Measurements from ENCODE around the gene DZIP3.

The DZIP3 gene

DNA sequence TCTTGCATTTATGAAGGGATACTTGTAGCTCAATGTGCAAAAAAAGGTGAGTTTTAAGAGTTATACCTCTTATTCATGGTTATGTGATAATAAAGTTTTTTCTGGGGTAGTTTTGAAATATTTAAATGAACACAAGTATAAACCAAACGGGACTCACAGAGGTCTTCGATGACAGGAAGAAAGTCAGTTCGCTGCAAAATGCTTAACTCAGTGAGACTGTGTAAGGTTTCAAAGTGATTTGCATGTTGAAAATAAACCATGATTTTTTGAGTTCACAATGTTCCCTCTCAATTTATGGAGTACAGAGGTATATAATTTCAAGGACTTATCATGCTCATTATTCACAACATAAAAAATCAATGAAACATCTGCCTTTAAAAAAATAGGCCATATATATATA is 42.8 kb upstream of the DZIP3 start:
- TF ChIP-seq, protein P1, sequence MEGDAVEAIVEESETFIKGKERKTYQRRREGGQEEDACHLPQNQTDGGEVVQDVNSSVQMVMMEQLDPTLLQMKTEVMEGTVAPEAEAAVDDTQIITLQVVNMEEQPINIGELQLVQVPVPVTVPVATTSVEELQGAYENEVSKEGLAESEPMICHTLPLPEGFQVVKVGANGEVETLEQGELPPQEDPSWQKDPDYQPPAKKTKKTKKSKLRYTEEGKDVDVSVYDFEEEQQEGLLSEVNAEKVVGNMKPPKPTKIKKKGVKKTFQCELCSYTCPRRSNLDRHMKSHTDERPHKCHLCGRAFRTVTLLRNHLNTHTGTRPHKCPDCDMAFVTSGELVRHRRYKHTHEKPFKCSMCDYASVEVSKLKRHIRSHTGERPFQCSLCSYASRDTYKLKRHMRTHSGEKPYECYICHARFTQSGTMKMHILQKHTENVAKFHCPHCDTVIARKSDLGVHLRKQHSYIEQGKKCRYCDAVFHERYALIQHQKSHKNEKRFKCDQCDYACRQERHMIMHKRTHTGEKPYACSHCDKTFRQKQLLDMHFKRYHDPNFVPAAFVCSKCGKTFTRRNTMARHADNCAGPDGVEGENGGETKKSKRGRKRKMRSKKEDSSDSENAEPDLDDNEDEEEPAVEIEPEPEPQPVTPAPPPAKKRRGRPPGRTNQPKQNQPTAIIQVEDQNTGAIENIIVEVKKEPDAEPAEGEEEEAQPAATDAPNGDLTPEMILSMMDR (IDR thresholded peaks at IDR 0.05; ENCODE audit: insufficient read depth, low read length, poor library complexity, severe bottlenecking), result no peak
- no peak overlapping the region for H3K27ac ChIP-seq (ENCODE audit: low read depth, low read length)
- H3K36me3 ChIP-seq (ENCODE audit: low read length), result peaks cover 73% of the 10 kb centered on the region

DNA sequence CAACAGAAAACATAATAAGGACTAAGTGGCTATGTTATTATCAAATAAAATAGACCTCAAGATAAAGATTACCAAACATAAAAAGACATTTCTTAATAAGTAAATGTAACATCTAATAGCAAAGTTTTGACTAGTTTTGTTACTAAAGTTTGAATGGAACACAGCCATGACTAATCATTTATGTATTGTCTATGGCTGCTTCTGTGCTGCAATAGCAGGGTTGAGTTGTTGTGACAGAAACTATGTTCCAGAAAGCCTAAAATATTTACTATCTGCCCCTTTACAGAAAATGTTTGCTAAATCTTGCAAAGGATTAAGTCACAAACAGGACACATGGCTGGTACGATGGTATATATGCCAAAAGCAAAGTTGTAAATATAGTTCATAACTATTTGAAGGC is 41.2 kb upstream of the DZIP3 start:
- Histone ChIP-seq H3K9me2 (replicated peaks; ENCODE audit: insufficient read depth, low read length) (no peaks in the 10 kb centered on the region), H3K4me2 (ENCODE audit: low read depth, low read length, poor library complexity, severe bottlenecking) (no peak overlapping the region), H3K9me3 (ENCODE audit: insufficient read depth, low read length) (no peaks in the 10 kb centered on the region), H3K4me3 (ENCODE audit: insufficient read depth, low read length, poor library complexity, severe bottlenecking) (no peak overlapping the region), H3K9ac (ENCODE audit: low read length) (no peak overlapping the region), H3K27ac (ENCODE audit: low read depth, low read length) (no peak overlapping the region), H4K20me1 (ENCODE audit: low read depth, low read length) (no peaks in the 10 kb centered on the region), H3K79me2 (ENCODE audit: insufficient read depth, low read length) (no peaks in the 10 kb centered on the region), H3F3A (ENCODE audit: insufficient read depth) (peaks cover 6% of the 10 kb centered on the region; the same call in 1 of the 2 replicates), H2AFZ (ENCODE audit: low read depth, low read length, severe bottlenecking) (no peak overlapping the region), H3K27me3 (ENCODE audit: low read length) (no peaks in the 10 kb centered on the region), H3K36me3 (ENCODE audit: low read length) (peaks cover 80% of the 10 kb centered on the region)
- TF ChIP-seq EZH2phosphoT487 (conservative IDR thresholded peaks at IDR 0.05; ENCODE audit: low read length), result no peak
- TF ChIP-seq, protein P1 (IDR thresholded peaks at IDR 0.05; ENCODE audit: insufficient read depth, low read length, poor library complexity, severe bottlenecking), result no peak

More for the DNA sequence above, 42.8 kb upstream of the DZIP3 start:
- Histone ChIP-seq H3F3A (ENCODE audit: insufficient read depth) (peaks cover 6% of the 10 kb centered on the region; the same call in 1 of the 2 replicates), H3K9me3 (ENCODE audit: insufficient read depth, low read length) (no peaks in the 10 kb centered on the region), H2AFZ (ENCODE audit: low read depth, low read length, severe bottlenecking) (no peak overlapping the region), H4K20me1 (ENCODE audit: low read depth, low read length) (no peaks in the 10 kb centered on the region), H3K9me2 (replicated peaks; ENCODE audit: insufficient read depth, low read length) (no peaks in the 10 kb centered on the region), H3K4me2 (ENCODE audit: low read depth, low read length, poor library complexity, severe bottlenecking) (no peak overlapping the region), H3K4me3 (ENCODE audit: insufficient read depth, low read length, poor library complexity, severe bottlenecking) (no peak overlapping the region), H3K9ac (ENCODE audit: low read length) (no peak overlapping the region), H3K79me2 (ENCODE audit: insufficient read depth, low read length) (no peaks in the 10 kb centered on the region), H3K27me3 (ENCODE audit: low read length) (no peaks in the 10 kb centered on the region)

DNA sequence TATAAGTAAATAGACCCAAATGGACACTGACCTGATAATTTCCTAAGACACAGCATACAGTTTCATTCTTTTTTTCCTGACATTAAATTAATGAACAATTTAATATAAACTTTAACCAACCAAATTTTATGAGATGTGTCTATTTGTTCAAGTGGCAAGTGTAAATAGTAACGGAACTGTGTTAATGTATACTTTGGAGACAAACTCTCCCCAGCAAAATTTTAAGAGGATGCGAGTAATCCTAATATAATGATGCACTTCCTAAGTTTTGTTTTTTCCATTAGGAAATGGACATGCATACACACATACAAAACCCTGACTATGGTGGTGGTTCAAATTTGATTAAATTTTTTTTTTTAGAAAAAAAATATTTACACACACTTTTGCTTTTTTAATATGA is 40.6 kb upstream of the DZIP3 start:
- Histone ChIP-seq H2AFZ (ENCODE audit: low read depth, low read length, severe bottlenecking) (no peak overlapping the region), H3K36me3 (ENCODE audit: low read length) (peaks cover 75% of the 10 kb centered on the region), H3K9ac (ENCODE audit: low read length) (no peak overlapping the region), H3K9me2 (replicated peaks; ENCODE audit: insufficient read depth, low read length) (no peaks in the 10 kb centered on the region), H3K27ac (ENCODE audit: low read depth, low read length) (no peak overlapping the region), H3K4me2 (ENCODE audit: low read depth, low read length, poor library complexity, severe bottlenecking) (no peak overlapping the region), H3K79me2 (ENCODE audit: insufficient read depth, low read length) (no peaks in the 10 kb centered on the region), H4K20me1 (ENCODE audit: low read depth, low read length) (no peaks in the 10 kb centered on the region), H3K9me3 (ENCODE audit: insufficient read depth, low read length) (no peaks in the 10 kb centered on the region), H3K27me3 (ENCODE audit: low read length) (no peaks in the 10 kb centered on the region), H3K4me3 (ENCODE audit: insufficient read depth, low read length, poor library complexity, severe bottlenecking) (no peak overlapping the region), H3F3A (ENCODE audit: insufficient read depth) (peaks cover 6% of the 10 kb centered on the region; the same call in 1 of the 2 replicates)
- no peak for TF ChIP-seq EZH2phosphoT487 (conservative IDR thresholded peaks at IDR 0.05; ENCODE audit: low read length)

DNA sequence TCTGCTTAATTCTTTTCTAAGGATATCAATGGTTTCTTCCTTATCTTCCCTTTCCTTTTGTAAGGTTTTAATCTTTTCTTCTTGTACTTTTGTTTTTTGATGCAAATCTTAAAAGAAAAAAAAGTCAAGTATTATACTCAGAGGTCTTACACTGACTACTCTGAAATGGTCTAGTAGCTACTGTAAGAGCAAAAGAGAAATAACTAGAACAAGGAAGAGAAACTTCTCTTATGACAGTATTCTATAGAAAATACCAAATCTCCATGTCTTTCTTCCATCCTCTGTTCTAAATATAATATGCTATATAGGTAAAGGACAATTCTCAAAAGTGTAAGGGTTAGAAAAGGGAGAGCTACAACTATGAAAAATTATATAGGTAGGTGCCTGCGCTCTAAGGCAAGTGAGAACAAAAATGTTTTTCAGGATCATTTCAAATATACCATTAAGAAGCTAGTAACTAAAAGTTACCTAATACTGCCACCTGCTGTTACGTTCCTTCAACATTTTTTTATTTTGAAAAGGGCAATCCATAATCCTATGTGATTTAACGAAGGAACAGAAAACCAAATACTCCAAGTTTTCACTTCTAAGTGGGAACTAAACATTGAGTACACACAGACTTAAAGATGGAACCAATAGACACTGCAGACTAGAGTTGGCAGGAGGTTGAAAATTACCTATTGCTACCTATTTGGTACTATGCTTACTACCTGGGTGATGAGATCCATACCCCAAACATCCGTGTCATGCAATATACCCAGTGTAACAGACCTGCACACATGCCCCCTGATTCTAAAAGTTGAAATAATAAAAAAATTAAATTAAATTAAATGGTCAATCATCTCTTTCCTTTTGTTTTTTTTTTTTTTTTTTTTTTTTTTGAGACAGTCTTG is 37.0 kb upstream of the DZIP3 start:
- H3F3A ChIP-seq (ENCODE audit: insufficient read depth), result peaks cover 6% of the 10 kb centered on the region; the same call in 1 of the 2 replicates
- H3K9me2 ChIP-seq (replicated peaks; ENCODE audit: insufficient read depth, low read length), result no peaks in the 10 kb centered on the region
- H4K20me1 ChIP-seq (ENCODE audit: low read depth, low read length), result no peaks in the 10 kb centered on the region
- TF ChIP-seq EZH2phosphoT487 (conservative IDR thresholded peaks at IDR 0.05; ENCODE audit: low read length), result no peak
- TF ChIP-seq, protein P1 (IDR thresholded peaks at IDR 0.05; ENCODE audit: insufficient read depth, low read length, poor library complexity, severe bottlenecking), result no peak
- no peak overlapping the region for H3K4me2 ChIP-seq (ENCODE audit: low read depth, low read length, poor library complexity, severe bottlenecking)
- no peak overlapping the region for H3K27ac ChIP-seq (ENCODE audit: low read depth, low read length)
- no peak overlapping the region for H2AFZ ChIP-seq (ENCODE audit: low read depth, low read length, severe bottlenecking)
- H3K4me3 ChIP-seq (ENCODE audit: insufficient read depth, low read length, poor library complexity, severe bottlenecking), result no peak overlapping the region
- no peaks in the 10 kb centered on the region for H3K27me3 ChIP-seq (ENCODE audit: low read length)
- H3K9ac ChIP-seq (ENCODE audit: low read length), result no peak overlapping the region
- H3K36me3 ChIP-seq (ENCODE audit: low read length), result peaks cover 67% of the 10 kb centered on the region
- H3K9me3 ChIP-seq (ENCODE audit: insufficient read depth, low read length), result no peaks in the 10 kb centered on the region
- no peaks in the 10 kb centered on the region for H3K79me2 ChIP-seq (ENCODE audit: insufficient read depth, low read length)
